Liver (tissue), 9 donors: ENCODE data around the gene ZNF160. TPM values are rescaled to one million over a fixed set of nuclear protein-coding genes. Genes with fewer than 3 reads are reported as not detected.

Experiments used
- DNase-seq: peaks from one replicate; pipeline ENCODE4 v3.0.0-alpha.2; 2017; ENCODE audit warnings: low spot score
- H3K27ac ChIP-seq, 2 donors: one replicate each; pipeline ENCODE4 v1.7.0; 2013; ENCODE audit warnings: inconsistent platforms in 2 of 2, low read length in 2 of 2, control low read depth in 1 of 2, low read depth in 1 of 2, mild to moderate bottlenecking in 1 of 2
- H3K27me3 ChIP-seq, 4 donors: one replicate each; pipeline versions ENCODE4 v1.6.1 to v1.7.0; 2013; ENCODE audit warnings: low read length in 3 of 4, inconsistent platforms in 1 of 4, mild to moderate bottlenecking in 1 of 4, moderate library complexity in 1 of 4; ENCODE audit not compliant: control insufficient read depth in 4 of 4, insufficient read depth in 4 of 4
- H3K36me3 ChIP-seq, 4 donors: one replicate each; pipeline versions ENCODE4 v1.6.1 to v1.7.0; 2013; ENCODE audit warnings: low read length in 3 of 4, mild to moderate bottlenecking in 3 of 4, low read depth in 1 of 4, moderate library complexity in 1 of 4; ENCODE audit not compliant: control insufficient read depth in 4 of 4, insufficient read depth in 3 of 4
- H3K4me1 ChIP-seq, 4 donors: one replicate each; pipeline versions ENCODE4 v1.6.1 to v1.7.0; 2013; ENCODE audit warnings: low read length in 3 of 4, mild to moderate bottlenecking in 3 of 4, moderate library complexity in 1 of 4; ENCODE audit not compliant: control insufficient read depth in 4 of 4, insufficient read depth in 4 of 4
- H3K4me3 ChIP-seq, 3 donors: one replicate each; pipeline versions ENCODE4 v1.6.1 to v1.7.0; 2013; ENCODE audit warnings: low read length in 3 of 3, control low read depth in 1 of 3, low read depth in 1 of 3, mild to moderate bottlenecking in 1 of 3
- H3K9ac ChIP-seq, 2 donors: one replicate each; pipeline ENCODE4 v1.7.0; 2013; ENCODE audit warnings: low read length in 2 of 2, mild to moderate bottlenecking in 2 of 2, moderate library complexity in 2 of 2, control low read depth in 1 of 2, low read depth in 1 of 2
- H3K9me3 ChIP-seq, 4 donors: one replicate each; pipeline versions ENCODE4 v1.6.1 to v1.7.0; 2013; ENCODE audit warnings: low read length in 3 of 4; ENCODE audit not compliant: control insufficient read depth in 4 of 4
- FOXA2 ChIP-seq: IDR thresholded peaks from 2 replicates; pipeline ENCODE4 v1.6.1; 2016; ENCODE audit warnings: antibody characterized with exemption
- GABPA ChIP-seq, 2 donors: IDR thresholded peaks in 1 of 2; conservative IDR thresholded peaks in 1 of 2; 2 replicates each; pipeline ENCODE4 v1.6.1; 2016; ENCODE audit warnings: antibody characterized with exemption in 2 of 2, mild to moderate bottlenecking in 1 of 2, moderate library complexity in 1 of 2
- HNF4G ChIP-seq: IDR thresholded peaks from 2 replicates; pipeline ENCODE4 v1.6.1; 2016; ENCODE audit warnings: antibody characterized with exemption
- NR2F2 ChIP-seq: IDR thresholded peaks from 2 replicates; pipeline ENCODE4 v1.6.1; 2016; ENCODE audit warnings: antibody characterized with exemption
- SP1 ChIP-seq: IDR thresholded peaks from 2 replicates; pipeline ENCODE4 v1.6.1; 2018; ENCODE audit warnings: antibody characterized with exemption, mild to moderate bottlenecking
- YY1 ChIP-seq: IDR thresholded peaks from 2 replicates; pipeline ENCODE4 v1.6.1; 2016; ENCODE audit warnings: antibody characterized with exemption, mild to moderate bottlenecking
- WGBS: extraction: QIAGEN DNeasy Blood & Tissue Kit; methylation state at CpG from one replicate; pipeline ENCODE4 v1.1.7; 2013; 5-methylcytosine and 5-hydroxymethylcytosine counted together
- polyA plus RNA-seq, 2 donors: library from polyadenylated mRNA; stranded (reverse) in 1 of 2; unstranded in 1 of 2; fragments of 200-250 nt in 1 of 2; fragments of >200 nt in 1 of 2; fragmentation: Nextera tagmentation in 1 of 2; extraction: Ambion mirVana in 1 of 2; gene quantifications; one replicate each; pipeline versions ENCODE4 v1.2.1 to v1.2.3, GENCODE V29; 2013 to 2015
- total RNA-seq, 2 donors: library from RNA; depleted of rRNA; stranded (reverse); fragments of >200 nt; gene quantifications; one replicate each; pipeline ENCODE4 v1.2.3, GENCODE V29; 2014
- TF ChIP-seq, protein P1 (sequence below): fragments of 150-350 bp; IDR thresholded peaks from 2 replicates; pipeline ENCODE4 v1.5.1; 2017; ENCODE audit warnings: improper control_type of control experiment, low read depth, low read length; ENCODE audit not compliant: missing input control
- TF ChIP-seq, protein P2 (sequence below): IDR thresholded peaks from 2 replicates; pipeline ENCODE4 v1.6.1; 2016; ENCODE audit warnings: antibody characterized with exemption, mild to moderate bottlenecking
- TF ChIP-seq, protein P3 (sequence below): IDR thresholded peaks from 2 replicates; pipeline ENCODE4 v1.6.1; 2016; ENCODE audit warnings: antibody characterized with exemption
- donor health status: healthy.
- donor health status: healthy.
- donor health status: healthy.
- donor health status: healthy.
- donor health status: healthy.

Gene ZNF160
- total and polyA plus RNA-seq, 4 donors = 6.3 to 30.1 (median 8.0) TPM

DNA sequence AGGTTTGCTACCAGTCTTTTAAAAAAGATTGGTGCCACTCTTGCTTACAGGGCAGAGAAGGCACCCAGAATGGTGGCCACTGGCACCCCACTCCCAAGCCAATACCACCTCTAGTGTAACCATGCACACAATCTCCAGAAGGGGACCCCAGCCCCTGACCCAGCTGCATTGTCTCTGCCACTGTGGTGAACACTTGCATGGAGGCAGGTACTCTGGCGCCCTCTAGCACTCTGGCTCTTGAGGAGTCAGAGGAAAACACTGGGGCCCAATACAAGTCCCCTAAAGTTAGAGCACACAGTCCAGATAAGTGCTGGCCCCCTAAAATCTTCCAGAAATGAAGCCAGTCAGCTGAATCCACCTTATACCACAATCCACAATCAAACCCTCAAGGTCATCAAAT lies 83.5 kb downstream of the ZNF160 start:
- TF ChIP-seq FOXA2 = no peak
- TF ChIP-seq, protein P1, sequence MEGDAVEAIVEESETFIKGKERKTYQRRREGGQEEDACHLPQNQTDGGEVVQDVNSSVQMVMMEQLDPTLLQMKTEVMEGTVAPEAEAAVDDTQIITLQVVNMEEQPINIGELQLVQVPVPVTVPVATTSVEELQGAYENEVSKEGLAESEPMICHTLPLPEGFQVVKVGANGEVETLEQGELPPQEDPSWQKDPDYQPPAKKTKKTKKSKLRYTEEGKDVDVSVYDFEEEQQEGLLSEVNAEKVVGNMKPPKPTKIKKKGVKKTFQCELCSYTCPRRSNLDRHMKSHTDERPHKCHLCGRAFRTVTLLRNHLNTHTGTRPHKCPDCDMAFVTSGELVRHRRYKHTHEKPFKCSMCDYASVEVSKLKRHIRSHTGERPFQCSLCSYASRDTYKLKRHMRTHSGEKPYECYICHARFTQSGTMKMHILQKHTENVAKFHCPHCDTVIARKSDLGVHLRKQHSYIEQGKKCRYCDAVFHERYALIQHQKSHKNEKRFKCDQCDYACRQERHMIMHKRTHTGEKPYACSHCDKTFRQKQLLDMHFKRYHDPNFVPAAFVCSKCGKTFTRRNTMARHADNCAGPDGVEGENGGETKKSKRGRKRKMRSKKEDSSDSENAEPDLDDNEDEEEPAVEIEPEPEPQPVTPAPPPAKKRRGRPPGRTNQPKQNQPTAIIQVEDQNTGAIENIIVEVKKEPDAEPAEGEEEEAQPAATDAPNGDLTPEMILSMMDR = no peak
- TF ChIP-seq GABPA (IDR thresholded peaks at IDR 0.05 in 1 of 2, conservative IDR thresholded peaks at IDR 0.05 in 1 of 2) = no peak
- TF ChIP-seq, protein P2, sequence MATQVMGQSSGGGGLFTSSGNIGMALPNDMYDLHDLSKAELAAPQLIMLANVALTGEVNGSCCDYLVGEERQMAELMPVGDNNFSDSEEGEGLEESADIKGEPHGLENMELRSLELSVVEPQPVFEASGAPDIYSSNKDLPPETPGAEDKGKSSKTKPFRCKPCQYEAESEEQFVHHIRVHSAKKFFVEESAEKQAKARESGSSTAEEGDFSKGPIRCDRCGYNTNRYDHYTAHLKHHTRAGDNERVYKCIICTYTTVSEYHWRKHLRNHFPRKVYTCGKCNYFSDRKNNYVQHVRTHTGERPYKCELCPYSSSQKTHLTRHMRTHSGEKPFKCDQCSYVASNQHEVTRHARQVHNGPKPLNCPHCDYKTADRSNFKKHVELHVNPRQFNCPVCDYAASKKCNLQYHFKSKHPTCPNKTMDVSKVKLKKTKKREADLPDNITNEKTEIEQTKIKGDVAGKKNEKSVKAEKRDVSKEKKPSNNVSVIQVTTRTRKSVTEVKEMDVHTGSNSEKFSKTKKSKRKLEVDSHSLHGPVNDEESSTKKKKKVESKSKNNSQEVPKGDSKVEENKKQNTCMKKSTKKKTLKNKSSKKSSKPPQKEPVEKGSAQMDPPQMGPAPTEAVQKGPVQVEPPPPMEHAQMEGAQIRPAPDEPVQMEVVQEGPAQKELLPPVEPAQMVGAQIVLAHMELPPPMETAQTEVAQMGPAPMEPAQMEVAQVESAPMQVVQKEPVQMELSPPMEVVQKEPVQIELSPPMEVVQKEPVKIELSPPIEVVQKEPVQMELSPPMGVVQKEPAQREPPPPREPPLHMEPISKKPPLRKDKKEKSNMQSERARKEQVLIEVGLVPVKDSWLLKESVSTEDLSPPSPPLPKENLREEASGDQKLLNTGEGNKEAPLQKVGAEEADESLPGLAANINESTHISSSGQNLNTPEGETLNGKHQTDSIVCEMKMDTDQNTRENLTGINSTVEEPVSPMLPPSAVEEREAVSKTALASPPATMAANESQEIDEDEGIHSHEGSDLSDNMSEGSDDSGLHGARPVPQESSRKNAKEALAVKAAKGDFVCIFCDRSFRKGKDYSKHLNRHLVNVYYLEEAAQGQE = no peak
- no peak for TF ChIP-seq HNF4G
- no peak for TF ChIP-seq SP1
- TF ChIP-seq, protein P3, sequence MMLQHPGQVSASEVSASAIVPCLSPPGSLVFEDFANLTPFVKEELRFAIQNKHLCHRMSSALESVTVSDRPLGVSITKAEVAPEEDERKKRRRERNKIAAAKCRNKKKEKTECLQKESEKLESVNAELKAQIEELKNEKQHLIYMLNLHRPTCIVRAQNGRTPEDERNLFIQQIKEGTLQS = no peak
- no peak for TF ChIP-seq YY1
- TF ChIP-seq NR2F2 = no peak
- no peaks in the 10 kb centered on the region for H3K4me1 ChIP-seq
- 9% methylated on average over 1 of the region's 1 CpG for WGBS
- H3K36me3 ChIP-seq = no peaks in the 10 kb centered on the region
- DNase-seq = no peak
- H3K27me3 ChIP-seq = no peaks in the 10 kb centered on the region
- H3K27ac ChIP-seq = no peak overlapping the region
- no peak overlapping the region for H3K9ac ChIP-seq
- H3K4me3 ChIP-seq = no peak overlapping the region
- peaks cover 4 to 67% (median 7%) of the 10 kb centered on the region in 4 donors for H3K9me3 ChIP-seq

Other genes starting within 250 kb of the ZNF160 start
- gene ZNF468, start 245.8 kb downstream of the ZNF160 start, total RNA-seq = 10 to 100 TPM in 1 of 2 donors, 1 to 10 TPM in 1; 7.4 to 15.1 TPM
- 1 to 10 TPM; 2.1 to 3.0 TPM for gene ZNF468, start 245.8 kb downstream of the ZNF160 start, polyA plus RNA-seq
- 1 to 10 TPM; 2.0 to 4.6 TPM for gene ZNF320, start 205.8 kb downstream of the ZNF160 start, total RNA-seq
- gene ZNF320, start 205.8 kb downstream of the ZNF160 start, polyA plus RNA-seq = 1 to 10 TPM in 1 of 2 donors, under 1 TPM in 1; 0.65 to 1.6 TPM
- 1 to 10 TPM; 1.2 to 9.0 TPM for gene ZNF888, start 180.0 kb downstream of the ZNF160 start, total RNA-seq
- gene ZNF888, start 180.0 kb downstream of the ZNF160 start, polyA plus RNA-seq = under 1 TPM; 0.11 to 0.25 TPM
- 1 to 10 TPM; 2.1 to 6.5 TPM for gene ZNF816, start 140.5 kb downstream of the ZNF160 start, total RNA-seq
- 1 to 10 TPM in 1 of 2 donors, under 1 TPM in 1; 0.93 to 1.3 TPM for gene ZNF816, start 140.5 kb downstream of the ZNF160 start, polyA plus RNA-seq
- gene ERVV-1, start 89.5 kb downstream of the ZNF160 start, total RNA-seq = not detected
- not detected for gene ERVV-1, start 89.5 kb downstream of the ZNF160 start, polyA plus RNA-seq
- gene ERVV-2, start 58.7 kb downstream of the ZNF160 start, total RNA-seq = not detected
- not detected for gene ERVV-2, start 58.7 kb downstream of the ZNF160 start, polyA plus RNA-seq
- gene ZNF415, start 29.5 kb upstream of the ZNF160 start, total RNA-seq = 1 to 10 TPM; 1.3 to 2.4 TPM
- 1 to 10 TPM in 1 of 2 donors, under 1 TPM in 1; 0.65 to 1.1 TPM for gene ZNF415, start 29.5 kb upstream of the ZNF160 start, polyA plus RNA-seq
- gene ZNF347, start 55.6 kb upstream of the ZNF160 start, total RNA-seq = 1 to 10 TPM; 2.9 to 4.8 TPM
- gene ZNF347, start 55.6 kb upstream of the ZNF160 start, polyA plus RNA-seq = under 1 TPM; 0.55 to 0.83 TPM
- gene ZNF665, start 89.9 kb upstream of the ZNF160 start, total RNA-seq = 1 to 10 TPM in 1 of 2 donors, under 1 TPM in 1; 0.50 to 1.0 TPM
- gene ZNF665, start 89.9 kb upstream of the ZNF160 start, polyA plus RNA-seq = under 1 TPM; 0.09 to 0.29 TPM
- gene ZNF677, start 151.5 kb upstream of the ZNF160 start, total RNA-seq = 1 to 10 TPM; 1.8 to 6.8 TPM
- 1 to 10 TPM; 1.0 to 1.1 TPM for gene ZNF677, start 151.5 kb upstream of the ZNF160 start, polyA plus RNA-seq
- gene VN1R2, start 154.9 kb upstream of the ZNF160 start, total RNA-seq = not detected
- not detected for gene VN1R2, start 154.9 kb upstream of the ZNF160 start, polyA plus RNA-seq
- not detected for gene VN1R4, start 164.3 kb upstream of the ZNF160 start, total RNA-seq
- gene VN1R4, start 164.3 kb upstream of the ZNF160 start, polyA plus RNA-seq = not detected
- gene ZNF845, start 230.3 kb upstream of the ZNF160 start, total RNA-seq = 1 to 10 TPM; 2.3 to 5.8 TPM
- gene ZNF845, start 230.3 kb upstream of the ZNF160 start, polyA plus RNA-seq = under 1 TPM; 0.68 to 0.74 TPM